Ascending aorta (tissue), 2 donors: ENCODE data around the gene CYP27C1. TPM values are rescaled to one million over a fixed set of nuclear protein-coding genes. Genes with fewer than 3 reads are reported as not detected.
"Not testable (repeated sequence)": the region's sequence is repeated elsewhere in the genome, so short reads cannot be mapped to it uniquely, and the experiment has no call there.

Experiments
- DNase-seq, 2 donors: peaks; one replicate each; pipeline ENCODE4 v3.0.0-alpha.2; 2019; ENCODE audit warnings: low spot score in 2 of 2
- H3K27ac ChIP-seq, 2 donors: fragments of 200-600 bp; sonication (generic); one replicate each; pipeline ENCODE4 v1.5.1; 2016 to 2017; ENCODE audit warnings: mild to moderate bottlenecking in 1 of 2
- H3K27me3 ChIP-seq: fragments of 200-600 bp; sonication (generic); one replicate; pipeline ENCODE4 v1.5.1; 2017
- H3K36me3 ChIP-seq, 2 donors: fragments of 200-600 bp; sonication (generic); one replicate each; pipeline ENCODE4 v1.5.1; 2016
- H3K4me1 ChIP-seq, 2 donors: fragments of 200-600 bp; sonication (generic); one replicate each; pipeline ENCODE4 v1.5.1; 2016 to 2017; ENCODE audit warnings: mild to moderate bottlenecking in 1 of 2
- H3K4me3 ChIP-seq, 2 donors: fragments of 200-600 bp; sonication (generic); one replicate each; pipeline ENCODE4 v1.5.1; 2016 to 2017; ENCODE audit warnings: mild to moderate bottlenecking in 1 of 2
- H3K9me3 ChIP-seq, 2 donors: fragments of 200-600 bp; sonication (generic); one replicate each; pipeline ENCODE4 v1.5.1; 2016
- intact Hi-C: fragments of 100-400 bp; cut with DNase I; formaldehyde crosslinking; loops from one replicate; pipeline ENCODE4 v1.15.1; 2023
- total RNA-seq: library from RNA; depleted of rRNA; stranded (reverse); fragments of >200 nt; gene quantifications from one replicate; pipeline ENCODE4 v1.1.0, GENCODE V29; 2016
- TF ChIP-seq, protein P1 (sequence below), 3 experiments: fragments of 200-600 bp in 2 of 3; fragments of 450-650 bp in 1 of 3; sonication (generic) in 2 of 3; IDR thresholded peaks; one replicate each; pipeline ENCODE4 v1.5.1; 2016 to 2019; ENCODE audit warnings: antibody characterized with exemption in 3 of 3, mild to moderate bottlenecking in 1 of 3, moderate library complexity in 1 of 3

Gene CYP27C1
- total RNA-seq, 1 donor from 2014 or later: not detected

DNA sequence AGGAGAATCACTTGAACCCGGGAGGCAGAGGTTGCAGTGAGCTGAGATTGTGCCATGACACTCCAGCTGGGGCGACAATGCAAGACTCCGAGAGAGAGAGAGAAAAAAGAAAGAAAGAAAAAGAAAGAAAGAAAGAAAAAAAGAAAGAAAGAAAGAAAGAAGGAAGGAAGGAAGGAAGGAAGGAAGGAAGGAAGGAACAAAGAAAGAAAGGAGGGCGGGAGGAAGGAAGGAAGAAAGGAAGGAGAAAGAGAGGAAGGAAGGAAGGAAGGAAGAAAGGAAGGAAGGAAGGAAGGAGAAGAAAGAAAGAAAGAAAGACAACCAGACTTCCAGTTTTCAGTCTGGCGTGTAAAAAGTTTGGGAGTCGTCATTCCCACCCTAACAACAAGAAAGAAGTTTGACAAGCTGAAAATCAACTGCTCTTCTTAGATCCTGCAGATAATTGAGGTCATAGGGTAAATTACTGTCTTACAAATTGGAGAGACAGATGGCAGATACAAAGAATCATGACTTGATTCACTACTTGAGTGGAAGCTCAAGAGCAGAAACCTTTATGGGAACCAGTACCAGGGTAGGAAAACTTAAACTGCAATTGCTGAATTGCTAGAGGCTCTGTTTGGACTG, 15.1 kb upstream of the CYP27C1 start:
- Histone ChIP-seq H3K27ac (no peak overlapping the region), H3K36me3 (no peaks in the 10 kb centered on the region), H3K9me3 (no peaks in the 10 kb centered on the region), H3K27me3 (no peaks in the 10 kb centered on the region), H3K4me1 (no peaks in the 10 kb centered on the region), H3K4me3 (no peak overlapping the region)
- no peak for DNase-seq
- TF ChIP-seq, protein P1, sequence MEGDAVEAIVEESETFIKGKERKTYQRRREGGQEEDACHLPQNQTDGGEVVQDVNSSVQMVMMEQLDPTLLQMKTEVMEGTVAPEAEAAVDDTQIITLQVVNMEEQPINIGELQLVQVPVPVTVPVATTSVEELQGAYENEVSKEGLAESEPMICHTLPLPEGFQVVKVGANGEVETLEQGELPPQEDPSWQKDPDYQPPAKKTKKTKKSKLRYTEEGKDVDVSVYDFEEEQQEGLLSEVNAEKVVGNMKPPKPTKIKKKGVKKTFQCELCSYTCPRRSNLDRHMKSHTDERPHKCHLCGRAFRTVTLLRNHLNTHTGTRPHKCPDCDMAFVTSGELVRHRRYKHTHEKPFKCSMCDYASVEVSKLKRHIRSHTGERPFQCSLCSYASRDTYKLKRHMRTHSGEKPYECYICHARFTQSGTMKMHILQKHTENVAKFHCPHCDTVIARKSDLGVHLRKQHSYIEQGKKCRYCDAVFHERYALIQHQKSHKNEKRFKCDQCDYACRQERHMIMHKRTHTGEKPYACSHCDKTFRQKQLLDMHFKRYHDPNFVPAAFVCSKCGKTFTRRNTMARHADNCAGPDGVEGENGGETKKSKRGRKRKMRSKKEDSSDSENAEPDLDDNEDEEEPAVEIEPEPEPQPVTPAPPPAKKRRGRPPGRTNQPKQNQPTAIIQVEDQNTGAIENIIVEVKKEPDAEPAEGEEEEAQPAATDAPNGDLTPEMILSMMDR (IDR thresholded peaks at IDR 0.05): no peak
- intact Hi-C loops: no loop called here

- DNase-seq: no peak
- no peak overlapping the region for H3K4me3 ChIP-seq
- H3K9me3 ChIP-seq: no peaks in the 10 kb centered on the region
- intact Hi-C loops: no loop called here
- no peaks in the 10 kb centered on the region for H3K36me3 ChIP-seq
- no peaks in the 10 kb centered on the region for H3K27me3 ChIP-seq
- TF ChIP-seq, protein P1 (IDR thresholded peaks at IDR 0.05): no peak
- no peaks in the 10 kb centered on the region for H3K4me1 ChIP-seq
- no peak overlapping the region for H3K27ac ChIP-seq
These were observed 13.6 kb upstream of the CYP27C1 start for GRCh38 chr2:127233710-127234109.

DNA sequence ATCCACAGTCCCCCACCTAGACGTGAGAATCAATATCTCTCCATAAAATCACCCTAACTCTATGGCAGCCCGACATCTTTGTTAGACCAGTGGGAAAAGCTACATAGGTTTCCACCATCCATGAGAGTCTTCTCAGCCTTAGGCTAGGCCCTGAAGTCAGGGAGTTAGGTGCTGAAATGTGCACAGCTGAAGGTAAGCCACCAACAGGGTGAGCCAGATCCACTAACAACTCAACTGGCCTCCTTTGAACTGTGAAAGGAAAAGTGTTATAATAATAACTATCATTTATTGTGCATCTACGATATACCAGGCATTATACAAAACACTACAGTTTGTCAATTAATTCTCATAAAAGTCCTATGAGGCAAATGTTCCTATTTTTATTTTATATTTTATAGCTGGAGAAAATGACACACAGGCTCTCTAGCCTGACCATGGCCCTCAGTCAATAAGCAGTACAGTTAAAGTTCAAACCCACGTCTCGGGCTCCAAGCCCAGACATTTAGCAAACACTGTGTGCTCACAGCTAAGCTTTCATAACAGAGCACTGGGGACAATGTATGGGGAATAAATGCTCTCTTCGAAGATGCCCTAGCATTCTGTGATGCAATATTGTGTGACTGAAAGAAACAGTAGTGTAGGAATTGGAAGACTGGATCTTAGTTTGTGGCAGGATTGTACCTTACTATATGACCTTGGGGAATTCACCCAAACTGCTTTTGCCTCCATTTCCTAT, 11.2 kb upstream of the CYP27C1 start:
- intact Hi-C loops: no loop called here

DNA sequence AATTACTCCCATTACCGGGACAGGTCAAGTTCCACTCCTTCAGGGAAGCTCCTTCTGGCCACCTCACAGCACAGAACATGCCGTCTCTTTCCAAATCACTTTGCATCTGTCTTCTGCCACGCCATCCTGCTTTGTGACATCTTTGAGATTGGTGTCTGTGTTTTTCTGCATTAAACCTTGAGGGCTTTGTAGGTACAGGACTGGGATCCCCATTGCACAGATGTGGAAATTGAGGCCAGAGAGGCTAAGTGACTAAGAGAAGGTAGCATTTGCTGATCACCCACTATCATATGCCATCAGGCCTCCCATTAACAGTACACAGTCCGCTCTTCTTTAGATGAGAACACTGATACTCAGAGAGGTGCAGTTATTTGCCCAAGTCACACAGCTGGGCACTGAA, 9.5 kb upstream of the CYP27C1 start:
- Histone ChIP-seq H3K36me3 (no peaks in the 10 kb centered on the region), H3K27me3 (no peaks in the 10 kb centered on the region), H3K9me3 (peaks cover 0 to 5% of the 10 kb centered on the region in 2 donors), H3K4me3 (no peak overlapping the region), H3K4me1 (no peaks in the 10 kb centered on the region), H3K27ac (no peak overlapping the region)
- DNase-seq: no peak
- intact Hi-C loops: no loop called here
- TF ChIP-seq, protein P1 (IDR thresholded peaks at IDR 0.05): no peak

More for the DNA sequence above, 11.2 kb upstream of the CYP27C1 start:
- H3K4me1 ChIP-seq: no peaks in the 10 kb centered on the region
- H3K9me3 ChIP-seq: peaks cover 0 to 5% of the 10 kb centered on the region in 2 donors
- H3K27me3 ChIP-seq: no peaks in the 10 kb centered on the region
- H3K36me3 ChIP-seq: no peaks in the 10 kb centered on the region
- TF ChIP-seq, protein P1 (IDR thresholded peaks at IDR 0.05): no peak
- no peak for DNase-seq
- H3K4me3 ChIP-seq: no peak overlapping the region
- H3K27ac ChIP-seq: no peak overlapping the region

DNA sequence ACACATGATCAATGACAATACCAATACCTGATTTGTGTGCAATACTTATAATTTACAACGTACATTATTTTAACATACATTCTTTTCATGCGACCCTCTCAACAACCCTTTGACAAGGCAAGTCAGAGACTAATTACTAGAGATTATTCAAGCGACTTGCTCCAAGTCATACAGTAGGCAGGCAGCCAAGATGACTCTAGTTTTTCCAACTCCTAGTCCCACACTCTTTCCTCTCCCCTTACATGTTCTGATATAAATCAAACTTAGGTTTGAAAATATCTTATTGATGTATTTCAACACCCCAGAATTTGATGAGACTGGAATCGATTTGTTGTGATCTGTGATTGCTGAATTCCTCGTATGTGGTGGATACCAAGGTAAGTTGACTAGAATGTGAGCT, 8.0 kb upstream of the CYP27C1 start:
- peaks cover 0 to 5% of the 10 kb centered on the region in 2 donors for H3K9me3 ChIP-seq
- TF ChIP-seq, protein P1 (IDR thresholded peaks at IDR 0.05): no peak
- H3K4me1 ChIP-seq: no peaks in the 10 kb centered on the region
- intact Hi-C loops: no loop called here
- DNase-seq: no peak
- H3K36me3 ChIP-seq: no peaks in the 10 kb centered on the region
- H3K4me3 ChIP-seq: no peak overlapping the region
- no peaks in the 10 kb centered on the region for H3K27me3 ChIP-seq
- no peak overlapping the region for H3K27ac ChIP-seq

- H3K27me3 ChIP-seq, H3K4me3 ChIP-seq, intact Hi-C loops, H3K27ac ChIP-seq, H3K36me3 ChIP-seq, H3K9me3 ChIP-seq, H3K4me1 ChIP-seq, DNase-seq: not testable (repeated sequence)
These were observed 7.2 kb upstream of the CYP27C1 start for GRCh38 chr2:127227264-127227660.
